HG02981 (cell line): ENCODE measurements around the gene E2F2.
"Not testable (repeated sequence)": the region's sequence is repeated elsewhere in the genome, so short reads cannot be mapped to it uniquely, and the experiment has no call there.

Experiments
- ATAC-seq: cut with Tn5 transposase; IDR thresholded peaks from one replicate; pipeline ENCODE4 v1.9.1; 2021; ENCODE audit warnings: mild to moderate bottlenecking, moderate library complexity; ENCODE audit not compliant: unreplicated experiment

The E2F2 gene

GRCh38 chr1:23525558-23526250 lies 5.3 kb downstream of the E2F2 start:
- ATAC-seq = peak; percentile 39

GRCh38 chr1:23524716-23525401 lies 6.2 kb downstream of the E2F2 start:
- ATAC-seq = no peak

- no peak for ATAC-seq
Measured at GRCh38 chr1:23524163-23524562, 6.9 kb downstream of the E2F2 start.

- ATAC-seq = no peak
Measured at GRCh38 chr1:23522244-23522982, 8.6 kb downstream of the E2F2 start.

- no peak for ATAC-seq
Measured at GRCh38 chr1:23521588-23521987, 9.4 kb downstream of the E2F2 start.

GRCh38 chr1:23517581-23517980 lies 13.5 kb downstream of the E2F2 start:
- no peak for ATAC-seq

- no peak for ATAC-seq
Measured at GRCh38 chr1:23515905-23516304, 15.1 kb downstream of the E2F2 start.

- no peak for ATAC-seq
Measured at GRCh38 chr1:23514111-23514679, 16.8 kb downstream of the E2F2 start.

GRCh38 chr1:23509896-23510295 lies 21.1 kb downstream of the E2F2 start:
- no peak for ATAC-seq

GRCh38 chr1:23506376-23507107 lies 24.5 kb downstream of the E2F2 start:
- no peak for ATAC-seq

GRCh38 chr1:23505851-23506250 lies 25.2 kb downstream of the E2F2 start:
- no peak for ATAC-seq

- not testable (repeated sequence) for ATAC-seq
Measured at GRCh38 chr1:23504156-23504555, 26.9 kb downstream of the E2F2 start.

- no peak for ATAC-seq
Measured at GRCh38 chr1:23502951-23503350, 28.1 kb downstream of the E2F2 start.

GRCh38 chr1:23500466-23500865 lies 30.6 kb downstream of the E2F2 start:
- no peak for ATAC-seq

GRCh38 chr1:23497777-23498439 lies 33.1 kb downstream of the E2F2 start:
- ATAC-seq = no peak

GRCh38 chr1:23496490-23497181 lies 34.4 kb downstream of the E2F2 start:
- no peak for ATAC-seq

GRCh38 chr1:23494836-23495235 lies 36.2 kb downstream of the E2F2 start:
- not testable (repeated sequence) for ATAC-seq

GRCh38 chr1:23492776-23493175 lies 38.3 kb downstream of the E2F2 start:
- ATAC-seq = not testable (repeated sequence)

- ATAC-seq = no peak
Measured at GRCh38 chr1:23492132-23492720, 38.8 kb downstream of the E2F2 start.
